Inflammatory macrophage (primary cell): Measurements from ENCODE around the gene BTLA.
"Not testable (repeated sequence)": the region's sequence is repeated elsewhere in the genome, so short reads cannot be mapped to it uniquely, and the experiment has no call there.

ENCODE experiments used
- DNase-seq, 2 donors: peaks; one replicate each; pipeline ENCODE4 v3.0.0-alpha.2; 2020 to 2022
- total RNA-seq, 18 experiments: gene quantifications; one replicate each; lab custom pipeline; 2026; ENCODE audit warnings: mixed read lengths in 6 of 18, inconsistent platforms in 2 of 18; lab: John Stamatoyannopoulos, UW

Gene BTLA
- total RNA-seq, result 0 to 0.27 (median 0.03) reads per million in 18 experiments

DNA sequence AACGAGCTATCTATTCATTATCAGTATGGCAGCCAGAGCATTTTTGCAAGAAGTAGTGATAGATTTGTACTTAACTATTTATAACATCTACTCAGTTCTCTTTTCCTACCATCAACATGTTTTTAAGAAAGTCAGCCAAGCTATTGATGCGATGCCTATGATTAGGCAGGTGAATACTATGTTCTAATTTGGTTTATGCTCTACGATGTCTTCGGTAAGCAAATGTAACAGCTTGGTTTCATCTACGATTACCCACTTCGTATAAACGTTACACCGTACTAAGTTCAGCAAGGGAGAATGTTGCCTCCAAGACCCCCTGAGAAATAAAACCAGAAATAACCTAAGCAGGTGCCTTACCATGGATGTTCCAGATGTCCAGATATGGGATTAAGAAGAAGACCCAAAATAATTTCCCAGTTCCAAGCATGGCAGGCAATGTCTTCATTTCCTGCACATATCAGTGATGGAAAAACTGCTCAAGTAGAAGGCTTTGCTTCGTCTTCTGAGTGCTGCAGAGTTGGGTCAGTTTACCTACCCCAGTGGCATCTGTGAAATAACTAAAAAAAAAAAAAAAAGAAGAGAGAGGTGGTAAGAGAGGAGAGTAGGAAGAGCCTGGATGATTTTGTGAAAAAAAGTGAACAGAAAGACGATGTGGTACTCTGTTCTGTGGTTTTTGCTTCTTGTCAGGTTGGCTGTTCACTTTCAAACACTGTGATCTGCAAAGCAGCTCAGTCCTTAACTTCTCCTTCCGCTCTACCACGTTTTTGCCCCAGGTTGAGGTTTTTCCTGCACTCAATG lies at the start of gene BTLA:
TSS of gene BTLA (minus strand) at position 559 of the 798 bp plus-strand sequence. CDS start at position 445, 114 bp downstream.
- no peak for DNase-seq

GRCh38 chr3:112546216-112546759 lies 47.0 kb upstream of the BTLA start:
- DNase-seq, result no peak

DNA sequence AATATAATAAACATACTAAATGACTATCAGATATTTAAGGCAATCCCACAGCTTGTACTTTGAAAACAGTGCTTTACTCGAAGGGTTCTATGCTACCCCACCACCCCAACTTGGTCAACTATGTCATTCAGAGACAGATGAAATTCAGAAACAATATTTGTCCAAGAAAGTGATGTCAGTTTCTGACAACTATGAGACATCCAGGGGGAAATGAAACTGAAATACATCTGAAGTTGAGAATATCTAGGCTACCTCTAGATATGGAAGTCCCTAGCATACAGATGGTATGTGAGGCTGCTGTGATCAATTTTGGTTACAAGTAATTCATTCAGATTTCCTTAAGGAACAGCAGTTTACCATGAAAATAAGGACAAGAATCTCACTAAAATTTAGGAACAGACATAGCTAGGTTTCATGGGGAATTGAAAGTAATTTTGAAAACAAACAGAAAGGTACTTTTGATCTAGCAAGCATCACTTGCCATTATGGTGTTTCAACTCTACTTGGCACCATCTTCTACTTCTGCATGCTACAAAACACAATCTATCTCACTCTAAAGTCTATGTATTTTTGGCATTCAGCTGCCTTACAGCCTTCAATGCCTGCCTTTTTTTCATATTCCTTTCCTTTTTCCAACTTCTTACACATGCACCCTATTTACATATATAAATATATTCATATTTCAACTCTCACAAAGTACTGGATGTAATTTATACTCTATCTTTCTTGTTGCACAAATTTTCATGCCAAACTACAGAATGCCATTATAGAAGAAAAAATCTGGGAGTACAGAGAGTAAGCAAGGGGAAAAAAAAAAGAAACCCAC lies 40.8 kb upstream of the BTLA start:
- no peak for DNase-seq

- DNase-seq, result peak in 1 of 2 donors; percentile 51
These were observed 32.1 kb upstream of the BTLA start for GRCh38 chr3:112531358-112531781.

- no peak for DNase-seq
These were observed 31.3 kb upstream of the BTLA start for GRCh38 chr3:112530573-112530972.

- not testable (repeated sequence) for DNase-seq
These were observed 24.9 kb upstream of the BTLA start for GRCh38 chr3:112524127-112524526.

GRCh38 chr3:112519424-112520001 lies 20.2 kb upstream of the BTLA start:
- DNase-seq, result peak; percentile 63 to 79

DNA sequence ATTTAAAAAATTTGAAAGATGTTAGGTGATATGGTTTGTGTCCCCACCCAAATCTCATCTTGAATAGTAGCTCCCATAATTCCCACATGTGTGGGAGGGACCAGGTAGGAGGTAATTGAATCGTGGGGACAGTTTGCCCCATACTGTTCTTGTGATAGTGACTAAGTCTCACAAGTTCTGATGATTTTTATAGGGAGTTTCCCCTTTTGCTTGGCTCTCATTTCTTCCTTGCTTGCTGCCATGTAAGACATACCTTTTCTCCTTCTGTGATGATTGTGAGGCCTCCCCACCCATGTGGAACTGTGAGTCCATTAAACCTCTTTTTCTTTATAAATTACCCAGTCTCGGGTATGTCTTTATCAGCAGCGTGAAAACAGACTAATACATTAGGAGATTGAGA lies 19.7 kb upstream of the BTLA start:
- peak; percentile 27 to 36 for DNase-seq

- no peak for DNase-seq
These were observed 15.4 kb upstream of the BTLA start for GRCh38 chr3:112514527-112515128.

- DNase-seq, result no peak
These were observed 13.0 kb upstream of the BTLA start for GRCh38 chr3:112512320-112512719.

DNA sequence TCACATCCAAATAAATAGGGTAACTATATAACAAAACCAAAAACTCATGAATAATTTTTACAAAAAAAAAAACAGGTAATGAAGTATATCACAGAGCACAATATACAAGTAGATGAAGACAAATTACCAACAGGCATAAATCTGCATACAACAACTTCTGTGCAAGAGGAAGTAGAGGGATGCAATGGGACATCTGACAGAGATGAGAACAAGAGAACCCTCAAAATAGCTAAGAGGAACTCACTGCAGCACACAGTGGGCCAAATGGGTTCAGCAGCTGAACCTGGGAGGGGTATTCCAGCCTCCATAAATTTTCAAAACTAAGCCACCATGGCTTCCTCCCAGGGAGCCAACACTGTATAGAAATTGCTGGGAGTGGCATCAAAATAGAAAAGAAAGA lies 9.6 kb upstream of the BTLA start:
- peak; percentile 33 to 35 for DNase-seq

GRCh38 chr3:112508261-112508660 lies 9.0 kb upstream of the BTLA start:
- DNase-seq, result no peak

- DNase-seq, result no peak
These were observed 6.6 kb upstream of the BTLA start for GRCh38 chr3:112505907-112506306.

- no peak for DNase-seq
These were observed 4.9 kb upstream of the BTLA start for GRCh38 chr3:112504123-112504522.

- DNase-seq, result no peak
These were observed 4.2 kb upstream of the BTLA start for GRCh38 chr3:112503304-112503972.

DNA sequence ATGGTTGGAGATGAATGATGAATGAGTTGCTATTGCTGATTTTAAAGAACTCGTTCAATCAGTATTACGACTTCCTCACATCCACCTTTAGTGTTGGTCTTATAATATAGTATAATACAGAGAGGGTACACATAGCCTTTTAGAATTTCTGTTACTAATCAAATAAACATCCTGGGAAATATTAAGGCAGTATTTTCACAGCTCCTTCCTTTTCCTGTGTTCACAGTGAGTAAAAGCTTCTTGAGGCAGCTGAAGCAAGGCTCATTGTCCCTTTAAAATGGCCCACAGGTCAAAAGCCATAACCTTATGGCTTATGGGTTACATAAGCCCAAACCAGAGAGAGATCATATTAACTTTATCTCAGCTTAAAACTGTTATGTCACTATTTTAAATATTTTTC lies 1.3 kb upstream of the BTLA start:
- no peak for DNase-seq

GRCh38 chr3:112497897-112498548 lies 1.2 kb downstream of the BTLA start:
- DNase-seq, result no peak

GRCh38 chr3:112496366-112497067 lies 2.8 kb downstream of the BTLA start:
- DNase-seq, result no peak

DNA sequence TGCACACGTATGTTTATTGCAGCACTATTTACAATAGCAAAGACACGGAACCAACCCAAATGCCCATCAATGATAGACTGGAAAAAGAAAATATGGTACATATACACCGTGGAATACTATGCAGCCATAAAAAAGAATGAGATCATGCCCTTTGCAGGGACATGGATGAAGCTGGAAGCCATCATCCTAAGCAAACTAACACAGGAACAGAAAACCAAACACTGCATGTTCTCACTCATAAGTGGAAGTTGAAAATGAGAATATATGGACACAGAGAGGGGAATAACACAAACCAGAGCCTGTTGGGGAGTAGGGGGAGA lies 4.9 kb downstream of the BTLA start:
- not testable (repeated sequence) for DNase-seq

GRCh38 chr3:112492124-112492523 lies 7.1 kb downstream of the BTLA start:
- DNase-seq, result no peak

- DNase-seq, result no peak
These were observed 7.9 kb downstream of the BTLA start for GRCh38 chr3:112491373-112491772.
